ENCODE results near the gene ABITRAM.

DNA sequence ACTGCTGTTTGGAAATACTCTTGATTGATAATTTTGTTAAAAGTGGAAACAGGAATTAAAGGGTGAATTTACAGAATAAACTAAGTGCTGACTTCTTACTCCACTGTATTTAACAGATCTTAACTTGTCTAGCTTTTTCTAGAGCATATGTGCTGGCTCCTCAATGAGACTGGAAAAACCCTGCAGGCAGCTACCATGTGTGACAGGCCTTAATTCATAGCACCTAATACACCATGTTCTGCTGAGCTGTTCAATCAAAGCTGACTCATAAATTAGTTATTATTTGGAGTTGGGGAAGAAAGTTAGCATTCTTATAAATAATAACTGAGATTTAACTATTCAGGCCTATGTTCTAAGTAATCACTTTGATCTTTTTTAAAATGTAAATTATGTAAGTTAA, 49.7 kb downstream of the ABITRAM start:
- TF ChIP-seq, protein P1, sequence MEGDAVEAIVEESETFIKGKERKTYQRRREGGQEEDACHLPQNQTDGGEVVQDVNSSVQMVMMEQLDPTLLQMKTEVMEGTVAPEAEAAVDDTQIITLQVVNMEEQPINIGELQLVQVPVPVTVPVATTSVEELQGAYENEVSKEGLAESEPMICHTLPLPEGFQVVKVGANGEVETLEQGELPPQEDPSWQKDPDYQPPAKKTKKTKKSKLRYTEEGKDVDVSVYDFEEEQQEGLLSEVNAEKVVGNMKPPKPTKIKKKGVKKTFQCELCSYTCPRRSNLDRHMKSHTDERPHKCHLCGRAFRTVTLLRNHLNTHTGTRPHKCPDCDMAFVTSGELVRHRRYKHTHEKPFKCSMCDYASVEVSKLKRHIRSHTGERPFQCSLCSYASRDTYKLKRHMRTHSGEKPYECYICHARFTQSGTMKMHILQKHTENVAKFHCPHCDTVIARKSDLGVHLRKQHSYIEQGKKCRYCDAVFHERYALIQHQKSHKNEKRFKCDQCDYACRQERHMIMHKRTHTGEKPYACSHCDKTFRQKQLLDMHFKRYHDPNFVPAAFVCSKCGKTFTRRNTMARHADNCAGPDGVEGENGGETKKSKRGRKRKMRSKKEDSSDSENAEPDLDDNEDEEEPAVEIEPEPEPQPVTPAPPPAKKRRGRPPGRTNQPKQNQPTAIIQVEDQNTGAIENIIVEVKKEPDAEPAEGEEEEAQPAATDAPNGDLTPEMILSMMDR (IDR thresholded peaks at IDR 0.05), result no peak
- TF ChIP-seq POLR2A (IDR thresholded peaks at IDR 0.05), result no peak
